Activated CD4-positive, alpha-beta T cell treated with anti-CD3 and anti-CD28 coated beads for 48 hours (primary cell): ENCODE data around the gene EIF4E3.

Experiments
- DNase-seq: peaks from one replicate; pipeline ENCODE4 v3.0.0-alpha.2; 2020

Gene EIF4E3

DNA sequence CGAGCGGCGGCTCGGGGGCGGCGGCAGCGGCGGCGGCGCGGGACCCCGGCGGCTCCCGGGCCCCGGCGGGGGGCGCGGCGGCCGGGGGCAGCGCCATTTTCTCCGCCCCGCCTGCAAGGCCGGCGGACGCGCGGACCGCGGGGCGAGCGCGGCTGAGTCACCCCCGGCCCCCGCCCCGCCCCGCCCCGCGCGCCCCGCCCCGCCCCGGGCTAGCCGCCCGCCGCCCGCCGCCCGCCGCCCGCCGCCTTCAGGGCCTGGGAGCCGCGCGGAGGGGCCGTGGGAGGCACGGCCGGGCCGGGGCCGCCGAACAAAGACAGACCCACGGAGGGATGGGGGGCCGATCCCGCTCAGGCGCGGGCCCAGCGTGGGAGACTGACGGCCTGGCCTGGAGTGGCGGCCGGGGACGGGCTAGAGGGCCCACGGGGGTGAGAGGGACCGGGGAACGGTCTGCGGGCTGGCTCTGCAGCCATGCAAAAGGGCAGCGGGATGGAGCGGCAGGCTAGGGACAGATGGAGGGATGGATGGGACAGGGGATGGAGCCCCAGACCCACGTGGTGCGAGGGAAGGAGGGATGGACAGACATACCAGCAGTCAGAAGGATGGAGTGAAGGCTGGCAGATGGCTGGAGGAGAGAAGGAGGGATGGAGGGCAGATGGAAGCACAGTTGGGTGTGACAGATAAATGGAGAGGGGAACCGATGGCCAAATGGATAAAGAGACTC lies at the start of gene EIF4E3:
EIF4E3 (minus strand) TSS at position 132 of the 721 bp plus-strand sequence; CDS start at position 97, 35 bp downstream.
- DNase-seq = peak; percentile 43

DNA sequence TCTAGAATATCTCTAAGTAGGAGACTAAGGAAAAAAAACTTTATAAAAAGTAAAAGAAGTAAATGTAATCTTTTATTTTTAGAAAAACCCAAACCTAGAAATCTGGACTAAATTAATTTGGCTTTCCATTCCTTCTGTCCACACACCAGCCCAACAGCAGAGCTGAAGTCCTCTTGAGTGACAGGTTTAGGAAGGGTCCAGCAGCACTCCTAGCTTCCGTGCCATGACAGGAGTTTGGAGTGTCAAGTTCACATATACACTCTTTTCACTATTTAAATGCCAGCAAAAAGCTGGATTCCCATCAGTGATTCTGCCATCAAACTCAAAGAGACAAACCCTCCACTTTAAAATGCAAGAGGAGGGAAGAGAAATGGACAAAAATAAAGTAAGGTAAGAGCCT lies 46.7 kb upstream of the EIF4E3 start:
- no peak for DNase-seq

DNA sequence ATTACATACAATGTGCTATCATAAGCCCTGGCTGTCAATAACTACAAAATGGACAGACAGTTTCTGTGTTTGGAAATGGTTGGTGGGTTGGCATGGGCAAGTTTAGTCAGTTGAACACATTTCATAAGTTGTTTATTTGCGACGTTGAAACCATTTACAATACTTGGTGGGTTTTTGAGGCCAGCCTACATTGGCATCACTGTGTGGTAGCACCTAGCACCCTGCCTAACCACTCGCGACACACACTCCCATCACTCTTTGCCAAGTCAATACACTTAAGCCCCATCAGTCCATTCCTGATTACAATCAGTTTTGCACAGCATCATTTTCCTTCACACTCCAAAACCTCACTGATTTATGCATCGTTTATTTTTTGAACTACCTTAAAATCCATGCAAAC lies 45.9 kb upstream of the EIF4E3 start:
- DNase-seq = no peak

DNA sequence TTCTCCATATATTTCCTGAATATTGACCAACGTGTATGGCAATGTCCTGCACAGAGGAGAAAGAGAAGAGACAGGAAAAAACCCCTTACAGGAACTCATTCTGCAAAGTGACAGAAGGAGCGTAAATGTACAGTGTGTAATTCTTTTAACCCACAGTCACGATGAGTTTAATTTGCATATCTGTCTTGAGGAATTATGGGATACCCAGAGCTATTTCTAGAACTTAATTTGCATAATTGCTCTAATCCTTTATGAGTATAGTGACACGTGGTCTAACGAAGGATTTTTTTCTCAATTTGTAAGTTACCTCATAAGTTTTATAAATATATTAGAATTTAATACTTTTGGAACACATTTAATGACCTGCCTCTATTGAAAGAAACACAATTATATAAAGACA lies 38.2 kb upstream of the EIF4E3 start:
- DNase-seq = no peak

DNA sequence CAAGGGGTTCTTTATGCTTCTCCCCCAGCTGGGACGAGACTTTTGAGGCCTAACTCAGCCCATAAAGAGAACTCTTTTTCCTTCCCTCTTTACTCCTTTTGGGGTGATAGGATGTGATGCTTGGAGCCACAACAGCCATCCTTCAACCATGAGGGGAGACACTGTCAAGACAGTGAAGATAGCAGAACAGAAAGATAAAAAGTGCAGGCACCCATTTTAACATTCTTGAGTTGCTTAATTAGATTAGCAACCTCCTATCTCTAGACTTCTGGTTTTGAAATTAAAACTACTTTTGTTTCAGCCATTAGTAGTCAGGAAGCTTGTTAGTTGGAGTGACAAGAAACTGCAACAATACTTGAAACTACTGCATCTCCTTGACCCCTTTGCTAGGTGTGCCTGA lies 34.9 kb upstream of the EIF4E3 start:
- no peak for DNase-seq

DNA sequence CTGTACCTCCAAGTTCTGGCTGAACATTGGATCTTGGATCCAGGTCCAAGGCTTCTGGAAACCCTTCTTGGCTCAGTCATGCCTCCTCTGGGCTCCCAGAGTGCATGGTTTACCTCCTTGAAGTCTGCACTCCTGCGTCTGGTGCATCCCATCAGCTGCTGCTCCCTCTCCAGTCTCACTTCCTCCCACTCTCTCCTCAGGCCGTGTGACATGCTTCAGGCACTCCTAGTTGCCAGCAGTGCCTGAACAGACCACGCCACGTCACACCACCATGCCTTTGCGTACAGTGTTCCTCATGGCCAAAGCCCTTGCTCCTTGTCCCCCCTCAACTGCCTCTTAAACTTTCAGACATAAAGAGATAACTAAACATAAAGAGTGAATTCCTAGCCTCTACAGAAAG lies 34.2 kb upstream of the EIF4E3 start:
- no peak for DNase-seq

DNA sequence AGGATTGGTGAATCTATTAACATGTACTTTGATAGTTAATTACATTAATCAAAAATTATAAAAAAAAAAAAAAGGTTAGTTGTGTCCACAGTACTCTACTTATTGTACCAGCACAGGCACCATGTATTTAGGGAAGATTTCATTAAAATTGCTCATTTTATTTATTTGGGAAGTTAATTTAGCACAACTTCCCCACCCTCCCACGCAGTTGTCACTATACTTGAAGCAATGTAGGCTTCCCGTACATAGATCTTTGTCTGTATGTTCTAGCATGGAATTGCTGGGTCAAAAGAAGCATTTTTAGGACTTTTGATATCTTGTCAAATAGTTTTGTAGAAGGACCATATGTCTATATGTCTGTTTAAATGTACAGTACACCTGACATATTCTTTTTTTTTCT lies 32.9 kb upstream of the EIF4E3 start:
- DNase-seq = no peak

DNA sequence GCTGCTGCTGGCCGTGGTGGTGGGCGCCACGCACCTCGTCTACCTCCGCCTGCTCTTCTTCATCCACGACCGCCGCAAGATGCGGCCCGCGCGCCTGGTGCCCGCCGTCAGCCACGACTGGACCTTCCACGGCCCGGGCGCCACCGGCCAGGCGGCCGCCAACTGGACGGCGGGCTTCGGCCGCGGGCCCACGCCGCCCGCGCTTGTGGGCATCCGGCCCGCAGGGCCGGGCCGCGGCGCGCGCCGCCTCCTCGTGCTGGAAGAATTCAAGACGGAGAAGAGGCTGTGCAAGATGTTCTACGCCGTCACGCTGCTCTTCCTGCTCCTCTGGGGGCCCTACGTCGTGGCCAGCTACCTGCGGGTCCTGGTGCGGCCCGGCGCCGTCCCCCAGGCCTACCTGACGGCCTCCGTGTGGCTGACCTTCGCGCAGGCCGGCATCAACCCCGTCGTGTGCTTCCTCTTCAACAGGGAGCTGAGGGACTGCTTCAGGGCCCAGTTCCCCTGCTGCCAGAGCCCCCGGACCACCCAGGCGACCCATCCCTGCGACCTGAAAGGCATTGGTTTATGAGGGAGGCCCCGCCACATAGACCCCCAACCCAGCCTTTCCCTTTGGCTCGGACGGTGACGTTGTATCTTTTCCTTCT lies 29.5 kb upstream of the EIF4E3 start:
- no peak for DNase-seq

DNA sequence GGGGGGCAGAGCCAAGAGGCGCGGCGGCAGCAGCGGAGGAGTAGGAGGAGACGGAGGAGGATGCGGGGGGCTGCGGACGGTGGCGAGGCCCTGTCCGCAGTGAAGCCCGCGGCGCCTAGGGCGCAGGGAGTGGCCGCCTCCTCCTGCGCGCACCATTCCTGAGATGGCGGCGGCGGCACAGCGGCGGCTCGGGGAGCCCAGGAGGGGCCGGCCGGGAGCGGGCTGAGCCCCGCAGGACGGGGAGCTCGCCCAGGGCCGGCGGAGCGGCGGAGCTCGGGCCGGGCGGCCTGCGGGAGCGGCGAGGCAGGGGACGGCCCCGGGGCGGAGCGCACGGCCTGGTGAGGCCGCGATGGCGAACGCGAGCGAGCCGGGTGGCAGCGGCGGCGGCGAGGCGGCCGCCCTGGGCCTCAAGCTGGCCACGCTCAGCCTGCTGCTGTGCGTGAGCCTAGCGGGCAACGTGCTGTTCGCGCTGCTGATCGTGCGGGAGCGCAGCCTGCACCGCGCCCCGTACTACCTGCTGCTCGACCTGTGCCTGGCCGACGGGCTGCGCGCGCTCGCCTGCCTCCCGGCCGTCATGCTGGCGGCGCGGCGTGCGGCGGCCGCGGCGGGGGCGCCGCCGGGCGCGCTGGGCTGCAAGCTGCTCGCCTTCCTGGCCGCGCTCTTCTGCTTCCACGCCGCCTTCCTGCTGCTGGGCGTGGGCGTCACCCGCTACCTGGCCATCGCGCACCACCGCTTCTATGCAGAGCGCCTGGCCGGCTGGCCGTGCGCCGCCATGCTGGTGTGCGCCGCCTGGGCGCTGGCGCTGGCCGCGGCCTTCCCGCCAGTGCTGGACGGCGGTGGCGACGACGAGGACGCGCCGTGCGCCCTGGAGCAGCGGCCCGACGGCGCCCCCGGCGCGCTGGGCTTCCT lies 28.8 kb upstream of the EIF4E3 start, which contains the start of gene GPR27:
GPR27 (plus strand) TSS at position 155 of the 909 bp plus-strand sequence; CDS start at position 350, 195 bp downstream.
- peak; percentile 25 for DNase-seq

DNA sequence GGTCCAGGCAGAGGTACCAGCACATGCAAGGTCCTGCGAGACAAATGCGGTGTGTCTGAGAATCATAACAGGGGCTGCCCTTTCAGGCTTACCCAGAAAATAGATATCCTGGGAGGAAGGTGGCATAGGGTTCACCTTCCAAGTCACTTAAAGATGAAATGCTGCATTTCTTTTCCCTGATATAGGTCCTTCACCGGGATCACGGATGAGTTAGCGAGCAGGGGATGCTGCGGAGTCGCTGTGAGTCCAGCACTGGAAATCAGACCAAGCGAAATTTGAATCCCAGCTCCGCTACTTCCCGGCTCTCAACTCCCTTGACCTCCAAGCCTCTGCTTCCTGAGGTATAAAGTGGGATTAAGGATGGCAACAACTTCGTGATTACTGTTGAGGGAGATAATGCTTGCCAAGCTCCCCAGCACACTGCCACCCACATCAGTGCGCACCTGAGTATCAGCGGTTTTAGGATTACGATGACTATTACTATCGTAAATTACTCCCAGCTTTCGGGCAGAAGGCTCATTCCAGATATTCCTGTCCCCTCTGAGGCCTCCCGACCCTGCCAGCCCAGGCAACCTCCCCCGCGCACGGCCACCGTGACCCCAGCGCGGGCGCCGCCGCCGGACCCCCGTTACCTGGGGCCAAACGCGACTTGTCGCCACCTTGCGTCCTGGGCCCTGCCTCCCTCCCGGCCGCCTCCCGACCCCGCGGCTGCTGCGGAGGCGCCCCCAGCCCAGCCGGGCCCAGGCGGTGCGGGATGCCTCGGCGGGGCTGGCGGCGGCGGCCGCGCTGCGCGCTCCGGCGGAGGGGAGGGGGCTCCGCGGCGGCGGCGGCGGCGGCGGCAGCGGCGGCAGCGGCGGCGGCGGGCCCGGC lies 27.9 kb upstream of the EIF4E3 start:
- no peak for DNase-seq

DNA sequence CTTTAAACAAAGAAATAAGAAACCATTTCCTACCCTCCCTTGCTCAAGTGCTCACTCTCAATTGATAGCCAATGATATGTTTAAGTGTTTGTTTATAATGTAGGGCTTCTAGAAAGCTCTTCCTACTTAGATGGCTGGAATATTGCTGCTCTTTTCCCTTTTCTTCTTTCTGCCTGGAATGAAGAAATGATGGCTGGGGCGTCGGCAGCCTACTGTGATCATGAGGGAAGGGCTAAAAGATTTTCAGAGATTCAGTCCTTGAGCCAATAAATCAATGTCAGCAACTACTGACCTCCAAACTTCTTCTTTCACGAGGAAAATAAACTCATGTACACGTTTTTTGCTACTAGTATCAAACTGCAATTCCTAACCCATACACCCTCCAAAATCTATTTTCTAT lies 26.4 kb upstream of the EIF4E3 start:
- no peak for DNase-seq

DNA sequence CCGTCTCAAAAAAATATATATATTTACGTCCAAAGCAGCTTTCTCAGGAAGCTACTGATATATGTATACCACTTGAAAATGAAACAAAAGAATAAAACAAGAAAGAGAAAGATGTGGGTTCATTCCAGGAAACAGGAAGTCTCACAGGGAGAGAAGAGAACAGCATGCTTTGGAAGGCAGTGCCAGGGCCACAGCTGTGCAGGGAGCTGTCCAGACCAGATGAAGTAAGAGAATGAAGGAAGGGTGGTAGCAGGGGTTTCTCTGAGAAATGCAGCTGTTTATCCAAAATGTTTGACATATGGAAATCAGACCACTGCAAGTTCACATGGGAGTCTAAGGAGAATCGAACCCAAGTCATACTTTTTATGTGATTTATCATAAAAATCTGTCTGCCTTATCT lies 19.5 kb upstream of the EIF4E3 start:
- no peak for DNase-seq

DNA sequence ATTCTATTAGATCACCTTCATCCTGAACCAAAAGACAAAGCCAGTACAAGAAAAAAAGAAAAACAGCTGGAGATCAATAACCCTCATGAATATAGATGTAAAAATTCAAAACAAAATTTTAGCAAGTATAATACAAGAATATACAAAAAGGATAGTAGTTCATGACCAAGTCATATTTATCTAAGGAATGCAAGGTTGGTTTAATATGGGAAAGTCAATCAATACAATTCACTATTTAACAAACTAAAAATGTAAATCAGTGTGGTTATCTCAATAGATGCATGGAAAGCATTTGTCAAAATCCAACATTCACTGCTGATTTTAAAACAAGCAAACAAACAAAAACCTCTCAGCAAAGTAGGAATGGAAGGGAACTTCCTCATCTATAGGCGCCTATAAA lies 17.4 kb upstream of the EIF4E3 start:
- DNase-seq = no peak

DNA sequence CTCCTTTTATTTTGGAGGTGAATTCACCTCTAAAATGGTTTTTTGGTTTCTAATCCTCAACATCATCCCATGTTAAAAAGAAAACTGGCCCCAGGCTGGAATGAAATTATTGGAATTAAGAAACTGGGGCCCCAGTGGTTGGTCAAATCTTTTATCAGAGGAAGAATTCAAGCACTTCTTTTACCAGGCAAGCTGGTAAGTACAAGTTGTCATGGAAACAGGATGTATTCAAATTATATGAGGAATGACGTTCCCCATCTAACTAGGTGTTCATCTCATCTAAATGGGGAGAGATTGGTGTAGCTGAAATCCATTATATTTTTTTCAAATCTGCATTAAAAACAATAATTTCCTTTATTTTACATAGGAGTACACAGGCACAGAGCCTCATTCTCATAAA lies 9.7 kb upstream of the EIF4E3 start:
- DNase-seq = no peak

DNA sequence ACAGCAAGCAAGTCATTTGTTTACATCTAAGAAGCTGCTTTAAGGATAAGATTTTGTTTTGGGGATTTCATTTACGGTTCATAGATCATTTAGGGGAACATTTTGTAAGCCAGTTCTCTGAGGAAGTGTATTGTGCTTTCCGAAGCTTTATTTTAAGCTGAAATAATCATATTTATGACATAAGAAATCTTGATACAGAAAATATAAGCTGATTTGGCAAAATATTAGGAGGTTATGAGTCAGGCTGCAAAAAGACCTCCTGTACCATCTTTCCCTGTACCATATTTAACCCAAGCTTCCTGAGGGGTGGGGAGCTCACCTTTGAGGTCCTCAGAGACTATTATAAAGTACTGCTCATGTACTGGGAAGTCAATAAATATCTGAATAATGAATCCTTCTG lies 8.1 kb upstream of the EIF4E3 start:
- no peak for DNase-seq

DNA sequence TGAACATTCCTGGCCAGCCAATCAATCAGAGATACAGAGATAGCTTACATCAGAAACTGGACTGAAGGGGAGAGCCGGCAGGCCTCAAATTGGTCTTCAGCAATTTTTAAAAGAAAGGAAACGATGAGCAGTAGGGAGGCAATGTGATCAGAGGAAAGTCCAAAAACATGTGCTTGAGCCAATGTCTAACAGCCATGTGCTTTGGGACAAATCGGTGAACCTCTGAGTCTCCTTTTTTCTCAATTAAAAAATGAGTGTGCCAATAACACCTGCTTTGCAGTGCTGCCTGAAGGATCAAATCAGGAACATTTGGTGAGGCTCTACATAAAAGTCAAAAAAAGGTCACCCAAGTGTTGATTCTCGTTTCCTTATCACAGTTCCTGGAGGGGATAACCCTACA lies 7.4 kb upstream of the EIF4E3 start:
- DNase-seq = no peak

DNA sequence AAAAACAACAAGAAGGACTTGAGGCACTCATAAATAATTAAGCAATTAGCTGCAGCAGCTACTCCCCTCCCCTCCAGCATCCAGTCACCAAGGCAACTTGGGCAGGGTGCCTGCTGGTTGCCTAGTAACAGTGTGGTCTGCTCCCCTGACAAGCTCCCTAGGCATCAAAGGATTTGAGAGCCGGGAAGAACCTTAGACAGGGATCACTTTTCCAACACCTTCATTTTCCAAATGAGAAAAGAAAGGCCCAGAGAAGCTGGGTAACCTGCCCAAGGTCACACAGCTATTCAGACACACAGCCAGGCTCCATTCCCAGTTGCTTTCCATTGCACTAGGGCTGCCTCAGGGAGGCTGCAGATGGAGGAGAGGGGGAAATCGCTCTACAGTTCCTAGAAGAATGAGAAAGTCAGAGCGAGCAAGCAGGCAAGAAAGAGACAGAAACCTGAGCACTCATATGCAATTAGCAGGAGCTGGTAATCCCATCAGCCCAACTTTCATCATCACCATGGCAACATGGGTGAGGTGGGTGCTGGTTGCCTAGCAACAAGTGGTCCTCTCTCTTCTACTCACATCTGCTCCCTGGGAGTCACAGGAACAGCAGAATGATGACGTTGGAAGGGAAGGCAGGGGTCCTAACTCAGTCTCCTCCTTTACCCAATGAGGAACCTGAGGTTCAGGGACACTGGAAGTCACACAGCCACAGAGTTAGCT lies 3.6 kb upstream of the EIF4E3 start:
- no peak for DNase-seq

DNA sequence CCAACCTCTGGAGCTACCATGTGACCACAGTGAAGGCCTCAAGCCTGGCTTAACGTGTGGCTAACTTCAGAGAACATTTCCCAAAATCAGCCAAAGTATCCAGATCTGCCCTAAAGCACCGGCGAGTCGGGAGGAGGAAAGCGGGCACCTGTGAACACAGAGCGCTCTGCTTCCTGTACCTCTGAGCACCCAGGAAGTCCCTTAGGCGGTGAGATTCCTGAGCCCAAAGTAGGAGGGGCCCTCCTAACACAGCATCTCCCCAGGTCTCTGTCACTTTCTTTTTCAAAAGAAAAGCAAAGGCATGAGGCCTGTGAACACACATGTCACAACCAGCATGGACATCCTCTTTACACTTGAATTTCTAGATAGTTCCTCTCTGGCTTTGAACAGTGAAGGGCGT lies 944 bp upstream of the EIF4E3 start:
- DNase-seq = peak; percentile 45

DNA sequence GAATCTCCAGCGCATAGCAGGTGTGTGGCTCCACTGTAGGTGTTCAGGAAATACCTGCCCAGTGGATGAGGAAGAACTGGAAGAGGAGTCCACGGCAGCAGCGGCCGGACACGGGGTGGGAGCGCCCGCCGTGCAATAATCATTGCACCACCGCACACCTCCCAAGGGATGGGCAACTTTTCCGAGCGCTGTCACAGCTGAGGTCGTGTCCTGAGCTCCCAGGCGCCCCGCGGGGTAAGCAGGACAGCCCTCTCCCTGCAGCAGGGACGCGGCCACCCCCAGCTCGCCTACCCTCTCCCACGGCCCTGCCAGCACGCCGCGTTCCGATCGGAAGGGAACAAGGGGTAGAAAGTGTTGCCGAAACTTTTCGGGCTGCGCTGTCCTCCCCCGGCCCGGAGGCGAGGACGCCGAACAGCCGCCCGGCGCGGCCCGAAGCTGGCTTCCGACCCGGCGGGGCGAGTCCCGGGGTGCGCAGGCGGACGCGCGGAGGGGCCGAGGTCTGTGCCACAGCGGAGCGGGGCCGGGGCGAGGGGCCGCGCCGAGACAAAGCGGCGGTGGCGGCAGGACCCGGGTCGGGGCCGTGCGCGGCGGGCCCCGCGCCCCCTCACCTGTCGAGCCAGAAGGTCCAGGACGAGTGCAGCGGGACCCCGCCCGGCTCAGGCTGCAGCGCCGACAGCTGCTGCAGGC lies 475 bp downstream of the EIF4E3 start:
- DNase-seq = peak; percentile 53

DNA sequence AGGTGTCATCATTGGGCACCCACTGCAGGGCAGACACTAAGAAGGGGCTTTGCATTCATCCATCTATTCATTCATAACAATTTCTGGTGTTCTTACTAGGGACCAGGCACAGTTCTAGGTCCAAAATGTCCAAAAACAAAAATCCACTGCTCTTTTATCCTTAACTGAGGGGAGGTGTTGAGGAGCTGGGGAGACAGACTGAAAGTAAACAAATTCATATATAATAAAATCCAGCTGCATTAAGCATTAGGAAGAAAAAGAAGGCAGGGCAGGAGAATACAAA lies 1.1 kb downstream of the EIF4E3 start:
- DNase-seq = no peak

DNA sequence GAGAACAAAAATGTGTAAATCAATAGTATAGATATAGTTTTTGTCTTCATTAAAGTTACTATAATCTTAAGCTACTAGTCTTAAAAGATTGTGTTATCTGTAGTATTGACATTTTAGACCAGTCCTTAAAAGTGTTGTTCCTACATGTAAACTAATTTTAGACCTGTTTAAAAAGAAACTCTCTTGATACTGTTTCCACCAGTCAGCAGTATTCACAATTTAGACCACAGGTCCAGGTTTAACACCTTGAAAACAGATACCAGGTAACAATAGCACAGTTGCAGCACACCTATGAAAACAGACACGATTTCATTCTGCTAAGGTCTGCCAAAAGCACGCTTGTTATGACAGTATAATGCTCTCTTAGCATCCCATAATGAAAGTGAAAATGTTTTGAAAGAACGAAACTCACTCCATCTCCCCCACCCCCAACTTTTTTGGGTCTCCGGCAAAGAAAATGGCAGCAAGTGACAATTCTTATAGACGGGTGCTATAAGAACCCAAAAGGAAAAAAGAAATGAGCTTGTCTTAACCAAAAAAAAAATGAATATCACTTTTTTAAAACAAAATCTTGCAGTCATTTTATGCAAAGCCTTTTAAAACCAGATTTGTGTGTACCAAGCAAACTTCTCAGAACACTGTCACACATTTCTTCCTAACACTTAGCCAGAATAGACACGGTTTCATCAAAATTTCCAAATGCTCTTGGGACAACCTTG lies 1.6 kb downstream of the EIF4E3 start:
- DNase-seq = peak; percentile 68
